ENCODE results near the gene NEAT1.

Gene NEAT1

GRCh38 chr11:65422633-65423515 lies at the start of gene NEAT1:
Gene NEAT1 (plus strand): TSS chr11:65422798.
- Histone ChIP-seq H3K36me3 (ENCODE audit: control insufficient read depth, insufficient read depth, low read length) (no peaks in the 10 kb centered on the region), H3K27me3 (ENCODE audit: control insufficient read depth, insufficient read depth, low read length) (no peaks in the 10 kb centered on the region), H3K9me3 (ENCODE audit: control insufficient read depth, insufficient read depth, low read length) (no peaks in the 10 kb centered on the region), H3K4me1 (ENCODE audit: control insufficient read depth, insufficient read depth, low read length) (peaks cover 28% of the 10 kb centered on the region), H3K9ac (ENCODE audit: low read depth, low read length) (peak within 1 kb of the TSS; percentile 95), H3K4me3 (ENCODE audit: low read depth, low read length) (peak within 1 kb of the TSS; percentile 78)

- no peaks in the 10 kb centered on the region for H3K4me1 ChIP-seq (ENCODE audit: control insufficient read depth, insufficient read depth, low read length)
- H3K9ac ChIP-seq (ENCODE audit: low read depth, low read length) = no peak overlapping the region
These were observed 48.6 kb upstream of the NEAT1 start for GRCh38 chr11:65373839-65374580.

GRCh38 chr11:65375012-65375411 lies 47.6 kb upstream of the NEAT1 start:
- Histone ChIP-seq H3K27me3 (ENCODE audit: control insufficient read depth, insufficient read depth, low read length) (no peaks in the 10 kb centered on the region), H3K9ac (ENCODE audit: low read depth, low read length) (no peak overlapping the region), H3K36me3 (ENCODE audit: control insufficient read depth, insufficient read depth, low read length) (no peaks in the 10 kb centered on the region), H3K4me3 (ENCODE audit: low read depth, low read length) (no peak overlapping the region), H3K9me3 (ENCODE audit: control insufficient read depth, insufficient read depth, low read length) (no peaks in the 10 kb centered on the region), H3K4me1 (ENCODE audit: control insufficient read depth, insufficient read depth, low read length) (no peaks in the 10 kb centered on the region)

More at GRCh38 chr11:65373839-65374580, 48.6 kb upstream of the NEAT1 start:
- H3K36me3 ChIP-seq (ENCODE audit: control insufficient read depth, insufficient read depth, low read length) = no peaks in the 10 kb centered on the region
- no peaks in the 10 kb centered on the region for H3K27me3 ChIP-seq (ENCODE audit: control insufficient read depth, insufficient read depth, low read length)
- H3K9me3 ChIP-seq (ENCODE audit: control insufficient read depth, insufficient read depth, low read length) = no peaks in the 10 kb centered on the region
- no peak overlapping the region for H3K4me3 ChIP-seq (ENCODE audit: low read depth, low read length)

GRCh38 chr11:65376138-65376713 lies 46.4 kb upstream of the NEAT1 start:
- Histone ChIP-seq H3K9ac (ENCODE audit: low read depth, low read length) (no peak overlapping the region), H3K36me3 (ENCODE audit: control insufficient read depth, insufficient read depth, low read length) (no peaks in the 10 kb centered on the region), H3K27me3 (ENCODE audit: control insufficient read depth, insufficient read depth, low read length) (no peaks in the 10 kb centered on the region), H3K4me1 (ENCODE audit: control insufficient read depth, insufficient read depth, low read length) (no peaks in the 10 kb centered on the region), H3K9me3 (ENCODE audit: control insufficient read depth, insufficient read depth, low read length) (no peaks in the 10 kb centered on the region), H3K4me3 (ENCODE audit: low read depth, low read length) (no peak overlapping the region)

- Histone ChIP-seq H3K27me3 (ENCODE audit: control insufficient read depth, insufficient read depth, low read length) (no peaks in the 10 kb centered on the region), H3K36me3 (ENCODE audit: control insufficient read depth, insufficient read depth, low read length) (no peaks in the 10 kb centered on the region), H3K9ac (ENCODE audit: low read depth, low read length) (no peak overlapping the region), H3K9me3 (ENCODE audit: control insufficient read depth, insufficient read depth, low read length) (no peaks in the 10 kb centered on the region), H3K4me1 (ENCODE audit: control insufficient read depth, insufficient read depth, low read length) (peaks cover 2% of the 10 kb centered on the region), H3K4me3 (ENCODE audit: low read depth, low read length) (no peak overlapping the region)
These were observed 45.6 kb upstream of the NEAT1 start for GRCh38 chr11:65377036-65377435.

GRCh38 chr11:65377777-65378176 lies 44.8 kb upstream of the NEAT1 start:
- Histone ChIP-seq H3K4me1 (ENCODE audit: control insufficient read depth, insufficient read depth, low read length) (peaks cover 2% of the 10 kb centered on the region), H3K9me3 (ENCODE audit: control insufficient read depth, insufficient read depth, low read length) (no peaks in the 10 kb centered on the region), H3K36me3 (ENCODE audit: control insufficient read depth, insufficient read depth, low read length) (no peaks in the 10 kb centered on the region), H3K27me3 (ENCODE audit: control insufficient read depth, insufficient read depth, low read length) (no peaks in the 10 kb centered on the region), H3K4me3 (ENCODE audit: low read depth, low read length) (no peak overlapping the region), H3K9ac (ENCODE audit: low read depth, low read length) (no peak overlapping the region)

GRCh38 chr11:65378208-65378927 lies 44.2 kb upstream of the NEAT1 start:
- Histone ChIP-seq H3K9ac (ENCODE audit: low read depth, low read length) (no peak overlapping the region), H3K4me1 (ENCODE audit: control insufficient read depth, insufficient read depth, low read length) (peaks cover 2% of the 10 kb centered on the region), H3K36me3 (ENCODE audit: control insufficient read depth, insufficient read depth, low read length) (no peaks in the 10 kb centered on the region), H3K9me3 (ENCODE audit: control insufficient read depth, insufficient read depth, low read length) (no peaks in the 10 kb centered on the region), H3K4me3 (ENCODE audit: low read depth, low read length) (no peak overlapping the region), H3K27me3 (ENCODE audit: control insufficient read depth, insufficient read depth, low read length) (no peaks in the 10 kb centered on the region)

- Histone ChIP-seq H3K9ac (ENCODE audit: low read depth, low read length) (no peak overlapping the region), H3K36me3 (ENCODE audit: control insufficient read depth, insufficient read depth, low read length) (no peaks in the 10 kb centered on the region), H3K4me1 (ENCODE audit: control insufficient read depth, insufficient read depth, low read length) (peaks cover 2% of the 10 kb centered on the region), H3K9me3 (ENCODE audit: control insufficient read depth, insufficient read depth, low read length) (no peaks in the 10 kb centered on the region), H3K27me3 (ENCODE audit: control insufficient read depth, insufficient read depth, low read length) (no peaks in the 10 kb centered on the region), H3K4me3 (ENCODE audit: low read depth, low read length) (no peak overlapping the region)
These were observed 43.5 kb upstream of the NEAT1 start for GRCh38 chr11:65378928-65379638.

- no peaks in the 10 kb centered on the region for H3K27me3 ChIP-seq (ENCODE audit: control insufficient read depth, insufficient read depth, low read length)
- no peaks in the 10 kb centered on the region for H3K9me3 ChIP-seq (ENCODE audit: control insufficient read depth, insufficient read depth, low read length)
- no peak overlapping the region for H3K9ac ChIP-seq (ENCODE audit: low read depth, low read length)
- peaks cover 2% of the 10 kb centered on the region for H3K4me1 ChIP-seq (ENCODE audit: control insufficient read depth, insufficient read depth, low read length)
- no peaks in the 10 kb centered on the region for H3K36me3 ChIP-seq (ENCODE audit: control insufficient read depth, insufficient read depth, low read length)
- H3K4me3 ChIP-seq (ENCODE audit: low read depth, low read length) = no peak overlapping the region
These were observed 42.7 kb upstream of the NEAT1 start for GRCh38 chr11:65379698-65380459.

GRCh38 chr11:65380460-65381119 lies 42.0 kb upstream of the NEAT1 start:
- H3K9ac ChIP-seq (ENCODE audit: low read depth, low read length) = no peak overlapping the region
- no peak overlapping the region for H3K4me3 ChIP-seq (ENCODE audit: low read depth, low read length)
- no peaks in the 10 kb centered on the region for H3K36me3 ChIP-seq (ENCODE audit: control insufficient read depth, insufficient read depth, low read length)
- peaks cover 2% of the 10 kb centered on the region for H3K4me1 ChIP-seq (ENCODE audit: control insufficient read depth, insufficient read depth, low read length)
- H3K27me3 ChIP-seq (ENCODE audit: control insufficient read depth, insufficient read depth, low read length) = no peaks in the 10 kb centered on the region
- no peaks in the 10 kb centered on the region for H3K9me3 ChIP-seq (ENCODE audit: control insufficient read depth, insufficient read depth, low read length)

Data from iPS-15b (cell line).